ENCODE data around the gene SUGCT. TPM values are rescaled to one million over a fixed set of nuclear protein-coding genes. Genes with fewer than 3 reads are reported as not detected.

Gene SUGCT
- total and polyA plus RNA-seq, 3 donors from 2014 or later = 7.1 to 9.8 (median 8.1) TPM

- Histone ChIP-seq H3K9me3 (no peaks in the 10 kb centered on the region), H3K4me3 (no peak overlapping the region), H3K36me3 (ENCODE audit: low read depth, missing control alignments) (no peaks in the 10 kb centered on the region), H3K27ac (no peak overlapping the region), H3K27me3 (no peaks in the 10 kb centered on the region), H3K4me1 (no peaks in the 10 kb centered on the region)
- intact Hi-C loops (cut with DNase I; ENCODE audit: low total_unique reads) = no loop called here
- no peak for TF ChIP-seq POLR2A (IDR thresholded peaks at IDR 0.05)
- TF ChIP-seq CTCF (IDR thresholded peaks at IDR 0.05) = no peak
- no peak for DNase-seq
Observed at GRCh38 chr7:40545739-40546138, 410.9 kb downstream of the SUGCT start.

GRCh38 chr7:40546616-40547501 lies 412.1 kb downstream of the SUGCT start:
- no peak for DNase-seq
- H3K27me3 ChIP-seq = no peaks in the 10 kb centered on the region
- H3K36me3 ChIP-seq (ENCODE audit: low read depth, missing control alignments) = no peaks in the 10 kb centered on the region
- intact Hi-C loops (cut with DNase I; ENCODE audit: low total_unique reads) = no loop called here
- TF ChIP-seq POLR2A (IDR thresholded peaks at IDR 0.05) = no peak
- no peak for TF ChIP-seq CTCF (IDR thresholded peaks at IDR 0.05)
- H3K4me3 ChIP-seq = no peak overlapping the region
- no peak overlapping the region for H3K27ac ChIP-seq
- H3K4me1 ChIP-seq = no peaks in the 10 kb centered on the region
- H3K9me3 ChIP-seq = no peaks in the 10 kb centered on the region
- 87 to 93% methylated on average over 6 of the region's 6 CpGs for WGBS, 2 donors

GRCh38 chr7:40549372-40550039 lies 414.7 kb downstream of the SUGCT start:
- Histone ChIP-seq H3K36me3 (ENCODE audit: low read depth, missing control alignments) (no peaks in the 10 kb centered on the region), H3K27ac (no peak overlapping the region), H3K4me1 (no peaks in the 10 kb centered on the region), H3K9me3 (no peaks in the 10 kb centered on the region), H3K4me3 (no peak overlapping the region), H3K27me3 (no peaks in the 10 kb centered on the region)
- TF ChIP-seq POLR2A (IDR thresholded peaks at IDR 0.05) = no peak
- TF ChIP-seq CTCF (IDR thresholded peaks at IDR 0.05) = no peak
- no peak for DNase-seq
- intact Hi-C loops (cut with DNase I; ENCODE audit: low total_unique reads) = no loop called here
- WGBS, 2 donors = 72 to 87% methylated on average over 2 of the region's 2 CpGs

GRCh38 chr7:40551685-40552576 lies 417.1 kb downstream of the SUGCT start:
- Histone ChIP-seq H3K9me3 (no peaks in the 10 kb centered on the region), H3K36me3 (ENCODE audit: low read depth, missing control alignments) (no peaks in the 10 kb centered on the region), H3K4me3 (no peak overlapping the region), H3K4me1 (no peaks in the 10 kb centered on the region), H3K27ac (no peak overlapping the region), H3K27me3 (no peaks in the 10 kb centered on the region)
- no peak for TF ChIP-seq POLR2A (IDR thresholded peaks at IDR 0.05)
- TF ChIP-seq CTCF (IDR thresholded peaks at IDR 0.05) = no peak
- no peak for DNase-seq
- intact Hi-C loops (cut with DNase I; ENCODE audit: low total_unique reads) = no loop called here
- 66 to 69% methylated on average over 8 of the region's 8 CpGs for WGBS, 2 donors
